ENCODE measurements around the gene ENAH.

Gene ENAH

GRCh38 chr1:225460021-225460736, 192.7 kb downstream of the ENAH start:
- Histone ChIP-seq H2BK12ac (ENCODE audit: low read length in 2 of 2) (peak overlapping the region in 1 of 2 experiments; percentile 83), H3K23ac (ENCODE audit: low read length in 2 of 2) (no peak overlapping the region), H2AFZ (ENCODE audit: low read depth, low read length) (no peak overlapping the region), H3K36me3 (ENCODE audit: control insufficient read depth in 1 of 2, insufficient read depth in 2 of 2, low read depth in 1 of 2, low read length in 2 of 2) (no peaks in the 10 kb centered on the region), H2BK5ac (ENCODE audit: low read depth, low read length, poor library complexity, severe bottlenecking) (no peak overlapping the region), H3K4me2 (ENCODE audit: low read length, poor library complexity, severe bottlenecking) (no peak overlapping the region), H3K4ac (ENCODE audit: low read depth in 1 of 2, low read length in 2 of 2) (no peak overlapping the region), H3K9ac (ENCODE audit: low read length) (no peak overlapping the region), H2AK5ac (ENCODE audit: low read length, severe bottlenecking) (peak overlapping the region; percentile 38), H3K18ac (ENCODE audit: low read depth in 1 of 2, low read length in 2 of 2) (no peak overlapping the region), H2BK120ac (ENCODE audit: low read depth, low read length) (no peak overlapping the region), H2BK15ac (ENCODE audit: low read depth, poor library complexity, severe bottlenecking) (no peak overlapping the region), H4K91ac (ENCODE audit: low read length) (no peak overlapping the region), H4K8ac (ENCODE audit: low read length) (no peak overlapping the region), H3K4me3 (ENCODE audit: insufficient read depth in 1 of 2, low read depth in 1 of 2, low read length in 2 of 2) (no peak overlapping the region), H3K27me3 (ENCODE audit: control insufficient read depth in 1 of 2, insufficient read depth in 1 of 2, low read length in 2 of 2) (peaks cover 0 to 24% of the 10 kb centered on the region in 2 experiments), H3K14ac (ENCODE audit: low read length in 2 of 2) (peak overlapping the region in 1 of 2 experiments; percentile 82), H3K79me1 (replicated peaks; ENCODE audit: low read length, poor library complexity, severe bottlenecking) (no peaks in the 10 kb centered on the region), H3K27ac (ENCODE audit: low read length, poor library complexity, severe bottlenecking) (no peak overlapping the region), H3K9me3 (ENCODE audit: control insufficient read depth, low read length) (no peaks in the 10 kb centered on the region), H3K4me1 (ENCODE audit: control insufficient read depth, insufficient read depth, low read depth, low read length) (peaks cover 33% of the 10 kb centered on the region)
- DNase-seq, result peak; percentile 22
- WGBS, result 79% methylated on average over 18 of the region's 18 CpGs

- H3K23ac ChIP-seq (ENCODE audit: low read length in 2 of 2), result no peak overlapping the region
- no peak overlapping the region for H2BK12ac ChIP-seq (ENCODE audit: low read length in 2 of 2)
Measured at GRCh38 chr1:225458222-225458631, 194.7 kb downstream of the ENAH start.

GRCh38 chr1:225454733-225455132, 198.2 kb downstream of the ENAH start:
- Histone ChIP-seq H2BK120ac (ENCODE audit: low read depth, low read length) (no peak overlapping the region), H3K9me3 (ENCODE audit: control insufficient read depth, low read length) (no peaks in the 10 kb centered on the region), H3K18ac (ENCODE audit: low read depth in 1 of 2, low read length in 2 of 2) (no peak overlapping the region), H4K91ac (ENCODE audit: low read length) (no peak overlapping the region), H2AK5ac (ENCODE audit: low read length, severe bottlenecking) (no peak overlapping the region), H2AFZ (ENCODE audit: low read depth, low read length) (no peak overlapping the region), H3K27me3 (ENCODE audit: control insufficient read depth in 1 of 2, insufficient read depth in 1 of 2, low read length in 2 of 2) (peaks cover 0 to 5% of the 10 kb centered on the region in 2 experiments), H3K23ac (ENCODE audit: low read length in 2 of 2) (no peak overlapping the region), H3K27ac (ENCODE audit: low read length, poor library complexity, severe bottlenecking) (no peak overlapping the region), H2BK12ac (ENCODE audit: low read length in 2 of 2) (no peak overlapping the region), H2BK15ac (ENCODE audit: low read depth, poor library complexity, severe bottlenecking) (no peak overlapping the region), H3K14ac (ENCODE audit: low read length in 2 of 2) (no peak overlapping the region), H3K4me1 (ENCODE audit: control insufficient read depth, insufficient read depth, low read depth, low read length) (peaks cover 16% of the 10 kb centered on the region), H3K4me3 (ENCODE audit: insufficient read depth in 1 of 2, low read depth in 1 of 2, low read length in 2 of 2) (no peak overlapping the region), H3K36me3 (ENCODE audit: control insufficient read depth in 1 of 2, insufficient read depth in 2 of 2, low read depth in 1 of 2, low read length in 2 of 2) (no peaks in the 10 kb centered on the region), H3K79me1 (replicated peaks; ENCODE audit: low read length, poor library complexity, severe bottlenecking) (no peaks in the 10 kb centered on the region), H3K4ac (ENCODE audit: low read depth in 1 of 2, low read length in 2 of 2) (no peak overlapping the region), H4K8ac (ENCODE audit: low read length) (no peak overlapping the region), H3K9ac (ENCODE audit: low read length) (no peak overlapping the region), H3K4me2 (ENCODE audit: low read length, poor library complexity, severe bottlenecking) (no peak overlapping the region), H2BK5ac (ENCODE audit: low read depth, low read length, poor library complexity, severe bottlenecking) (no peak overlapping the region)
- DNase-seq, result peak; percentile 91
- WGBS, result 8% methylated on average over 5 of the region's 5 CpGs

More at GRCh38 chr1:225458222-225458631, 194.7 kb downstream of the ENAH start:
- Histone ChIP-seq H3K79me1 (replicated peaks; ENCODE audit: low read length, poor library complexity, severe bottlenecking) (no peaks in the 10 kb centered on the region), H2AFZ (ENCODE audit: low read depth, low read length) (no peak overlapping the region), H3K4me2 (ENCODE audit: low read length, poor library complexity, severe bottlenecking) (no peak overlapping the region), H2AK5ac (ENCODE audit: low read length, severe bottlenecking) (no peak overlapping the region), H3K18ac (ENCODE audit: low read depth in 1 of 2, low read length in 2 of 2) (no peak overlapping the region), H3K14ac (ENCODE audit: low read length in 2 of 2) (no peak overlapping the region), H3K9me3 (ENCODE audit: control insufficient read depth, low read length) (no peaks in the 10 kb centered on the region), H2BK120ac (ENCODE audit: low read depth, low read length) (no peak overlapping the region), H4K8ac (ENCODE audit: low read length) (no peak overlapping the region), H3K9ac (ENCODE audit: low read length) (no peak overlapping the region), H3K36me3 (ENCODE audit: control insufficient read depth in 1 of 2, insufficient read depth in 2 of 2, low read depth in 1 of 2, low read length in 2 of 2) (no peaks in the 10 kb centered on the region), H3K4ac (ENCODE audit: low read depth in 1 of 2, low read length in 2 of 2) (no peak overlapping the region), H4K91ac (ENCODE audit: low read length) (no peak overlapping the region), H2BK15ac (ENCODE audit: low read depth, poor library complexity, severe bottlenecking) (no peak overlapping the region), H3K27ac (ENCODE audit: low read length, poor library complexity, severe bottlenecking) (peak overlapping the region; percentile 32), H3K4me1 (ENCODE audit: control insufficient read depth, insufficient read depth, low read depth, low read length) (peaks cover 30% of the 10 kb centered on the region), H2BK5ac (ENCODE audit: low read depth, low read length, poor library complexity, severe bottlenecking) (no peak overlapping the region), H3K4me3 (ENCODE audit: insufficient read depth in 1 of 2, low read depth in 1 of 2, low read length in 2 of 2) (no peak overlapping the region), H3K27me3 (ENCODE audit: control insufficient read depth in 1 of 2, insufficient read depth in 1 of 2, low read length in 2 of 2) (peaks cover 0 to 13% of the 10 kb centered on the region in 2 experiments)
- DNase-seq, result peak; percentile 69
- 51% methylated on average over 2 of the region's 2 CpGs for WGBS

- H3K4me1 ChIP-seq (ENCODE audit: control insufficient read depth, insufficient read depth, low read depth, low read length), result peaks cover 17% of the 10 kb centered on the region
- no peaks in the 10 kb centered on the region for H3K36me3 ChIP-seq (ENCODE audit: control insufficient read depth in 1 of 2, insufficient read depth in 2 of 2, low read depth in 1 of 2, low read length in 2 of 2)
- no peak overlapping the region for H3K14ac ChIP-seq (ENCODE audit: low read length in 2 of 2)
- no peak overlapping the region for H2BK12ac ChIP-seq (ENCODE audit: low read length in 2 of 2)
- H3K23ac ChIP-seq (ENCODE audit: low read length in 2 of 2), result no peak overlapping the region
- no peak overlapping the region for H3K4ac ChIP-seq (ENCODE audit: low read depth in 1 of 2, low read length in 2 of 2)
- H3K9ac ChIP-seq (ENCODE audit: low read length), result no peak overlapping the region
- H2AFZ ChIP-seq (ENCODE audit: low read depth, low read length), result no peak overlapping the region
- H4K91ac ChIP-seq (ENCODE audit: low read length), result no peak overlapping the region
- peak; percentile 29 for DNase-seq
- no peak overlapping the region for H2AK5ac ChIP-seq (ENCODE audit: low read length, severe bottlenecking)
- no peaks in the 10 kb centered on the region for H3K9me3 ChIP-seq (ENCODE audit: control insufficient read depth, low read length)
- no peak overlapping the region for H2BK5ac ChIP-seq (ENCODE audit: low read depth, low read length, poor library complexity, severe bottlenecking)
- H3K4me2 ChIP-seq (ENCODE audit: low read length, poor library complexity, severe bottlenecking), result no peak overlapping the region
- no peaks in the 10 kb centered on the region for H3K79me1 ChIP-seq (replicated peaks; ENCODE audit: low read length, poor library complexity, severe bottlenecking)
- no peak overlapping the region for H3K27ac ChIP-seq (ENCODE audit: low read length, poor library complexity, severe bottlenecking)
- H2BK120ac ChIP-seq (ENCODE audit: low read depth, low read length), result no peak overlapping the region
- H2BK15ac ChIP-seq (ENCODE audit: low read depth, poor library complexity, severe bottlenecking), result no peak overlapping the region
- WGBS, result 74% methylated on average over 5 of the region's 5 CpGs
- no peak overlapping the region for H3K4me3 ChIP-seq (ENCODE audit: insufficient read depth in 1 of 2, low read depth in 1 of 2, low read length in 2 of 2)
- H3K18ac ChIP-seq (ENCODE audit: low read depth in 1 of 2, low read length in 2 of 2), result no peak overlapping the region
- H3K27me3 ChIP-seq (ENCODE audit: control insufficient read depth in 1 of 2, insufficient read depth in 1 of 2, low read length in 2 of 2), result peaks cover 0 to 5% of the 10 kb centered on the region in 2 experiments
- H4K8ac ChIP-seq (ENCODE audit: low read length), result no peak overlapping the region
Measured at GRCh38 chr1:225453797-225454648, 198.9 kb downstream of the ENAH start.

All from mesenchymal stem cell (in vitro differentiated cells and primary cell).